ENCODE data around the gene RASSF5.
"Not testable (repeated sequence)": the region's sequence is repeated elsewhere in the genome, so short reads cannot be mapped to it uniquely, and the experiment has no call there.

The RASSF5 gene

DNA sequence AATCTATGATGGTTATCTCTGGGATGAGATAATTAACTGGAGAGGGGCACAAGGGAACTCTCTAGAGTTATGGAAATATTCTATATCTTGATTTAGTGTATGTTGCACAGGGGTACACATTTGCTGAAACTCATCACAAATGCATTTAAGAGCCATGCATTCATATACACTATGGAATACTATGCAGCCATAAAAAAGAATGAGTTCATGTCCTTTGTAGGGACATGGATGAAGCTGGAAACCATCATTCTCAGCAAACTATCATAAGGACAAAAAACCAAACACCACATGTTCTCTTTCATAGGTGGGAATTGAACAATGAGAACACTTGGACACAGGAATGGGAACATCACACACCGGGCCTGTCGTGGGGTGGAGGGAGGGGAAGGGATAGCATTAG is 119.1 kb downstream of the RASSF5 start:
- DNase-seq (ENCODE audit: low read depth in 3 of 3, low spot score in 1 of 3) = not testable (repeated sequence)

DNA sequence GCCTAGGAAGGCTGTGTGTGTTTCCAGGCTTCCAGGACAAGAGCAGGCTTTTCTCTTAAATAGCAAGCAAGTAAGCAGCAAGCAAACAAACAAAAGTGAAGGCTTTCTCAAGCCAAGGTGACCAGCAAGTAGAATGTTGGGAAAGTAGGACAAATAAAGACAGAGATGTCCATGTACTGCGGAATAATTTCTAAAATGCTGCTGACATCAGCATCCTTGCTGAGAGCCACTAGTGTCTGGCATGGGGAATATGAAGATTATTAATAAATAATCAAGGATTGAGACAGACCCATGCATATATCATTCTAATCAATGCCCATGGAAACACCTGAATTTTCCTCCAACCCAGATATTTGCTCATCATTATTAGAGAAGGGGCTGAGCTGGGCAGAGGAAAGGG is 121.6 kb downstream of the RASSF5 start:
- no peak for DNase-seq (ENCODE audit: low read depth in 3 of 3, low spot score in 1 of 3)

GRCh38 chr1:206631085-206631509 is 123.8 kb downstream of the RASSF5 start:
- no peak for DNase-seq (ENCODE audit: low read depth in 3 of 3, low spot score in 1 of 3)

DNA sequence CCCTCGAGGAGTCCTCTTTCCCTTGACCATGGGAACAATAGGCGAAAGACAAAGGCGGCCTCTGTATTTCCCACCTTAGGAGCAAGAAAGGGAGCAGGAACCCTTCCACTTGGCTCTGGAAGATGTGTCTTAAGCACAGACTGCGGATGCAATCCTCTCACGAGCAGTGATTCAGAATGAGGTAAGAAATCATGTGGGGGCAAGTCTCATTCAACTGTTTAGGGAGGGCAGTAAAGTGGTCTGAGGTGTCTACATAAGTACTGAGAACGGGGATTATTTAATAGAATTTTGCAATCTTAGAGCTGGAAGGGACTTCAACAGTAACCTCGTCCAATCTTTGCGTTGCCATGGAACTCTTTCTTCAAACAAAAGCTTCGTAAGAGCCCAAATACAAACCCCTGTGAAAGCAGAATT is 126.4 kb downstream of the RASSF5 start:
- DNase-seq (ENCODE audit: low read depth in 3 of 3, low spot score in 1 of 3) = no peak

DNA sequence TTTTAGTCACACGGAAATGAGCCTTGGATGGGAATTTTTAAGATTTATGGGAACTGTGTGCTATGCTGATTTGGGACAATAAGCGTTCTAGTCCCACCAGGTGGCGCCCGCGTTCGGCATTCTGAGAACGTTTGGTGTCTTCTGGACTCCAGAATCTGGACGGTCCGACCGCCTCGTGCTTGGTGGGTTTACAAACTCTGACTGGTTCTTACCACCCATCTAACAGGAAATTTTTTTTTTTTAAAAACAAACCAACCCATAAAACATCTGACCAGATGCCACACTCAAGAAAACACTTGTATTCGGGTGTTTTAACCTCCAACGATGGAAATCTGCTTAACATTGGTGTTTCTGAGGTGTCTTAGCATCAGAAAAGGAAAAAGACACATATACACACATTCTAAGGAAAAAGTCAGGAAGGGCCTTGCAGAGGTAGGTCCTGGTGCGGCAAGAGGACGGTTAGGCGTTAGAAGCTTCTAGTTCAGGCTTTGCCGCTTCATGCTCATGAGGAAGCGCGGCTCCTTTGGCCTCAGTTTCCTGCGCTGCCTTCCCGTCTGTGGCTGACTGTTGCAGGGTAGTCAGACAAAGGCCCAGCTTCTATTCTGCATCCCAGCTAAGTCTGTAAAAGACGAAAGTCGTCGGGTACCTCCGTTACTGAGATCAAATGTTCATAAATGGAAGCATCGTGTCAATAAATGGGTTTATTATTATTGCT is 127.2 kb downstream of the RASSF5 start:
- peak; percentile 30 to 66 (median 31) for DNase-seq (ENCODE audit: low read depth in 3 of 3, low spot score in 1 of 3)

GRCh38 chr1:206635080-206635977 is 128.0 kb downstream of the RASSF5 start, which contains the start of gene DYRK3:
TSS of gene DYRK3 (plus strand) at chr1:206635536. CDS start at chr1:206635704, 168 bp downstream.
- DNase-seq (ENCODE audit: low read depth in 3 of 3, low spot score in 1 of 3) = peak; percentile 67 to 85 (median 77)

DNA sequence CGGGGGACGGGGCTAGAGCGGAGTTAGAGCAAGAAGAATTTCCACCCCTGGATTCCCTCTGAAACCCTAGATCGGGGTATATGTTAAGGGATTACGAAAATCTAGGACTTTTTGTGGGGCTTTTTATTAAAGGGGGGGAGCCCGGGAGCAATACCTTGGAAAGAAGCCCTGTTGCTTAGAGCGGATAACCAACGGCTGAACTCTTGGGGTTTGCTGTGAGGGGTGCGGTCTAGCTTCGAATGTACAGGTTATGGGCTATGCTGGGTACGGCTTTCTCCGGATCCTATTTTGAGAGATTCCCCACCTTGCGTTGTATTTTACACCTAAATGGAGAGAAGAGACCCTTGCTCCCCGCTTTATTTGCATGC is 128.6 kb downstream of the RASSF5 start:
- no peak for DNase-seq (ENCODE audit: low read depth in 3 of 3, low spot score in 1 of 3)

DNA sequence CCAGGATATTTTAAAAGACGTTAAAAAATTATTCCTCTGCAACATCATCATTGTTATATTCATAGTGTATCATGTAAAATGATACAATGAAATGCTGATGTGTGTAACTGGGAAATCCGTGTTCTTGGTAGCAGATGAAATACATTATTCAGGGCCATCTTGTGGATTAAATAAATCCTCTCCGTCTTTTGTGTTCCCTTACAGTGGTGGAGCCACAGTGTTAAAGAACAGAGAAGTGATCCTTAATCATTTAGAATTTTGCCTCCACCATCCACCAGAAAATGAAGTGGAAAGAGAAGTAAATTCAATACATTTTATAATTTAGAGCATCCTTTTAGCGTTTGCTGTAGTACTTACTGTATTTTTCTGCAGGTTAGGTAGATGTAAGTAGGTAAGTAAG is 129.3 kb downstream of the RASSF5 start:
- no peak for DNase-seq (ENCODE audit: low read depth in 3 of 3, low spot score in 1 of 3)

GRCh38 chr1:206637605-206638004 is 130.3 kb downstream of the RASSF5 start:
- DNase-seq (ENCODE audit: low read depth in 3 of 3, low spot score in 1 of 3) = no peak

All from stimulated activated CD4-positive, alpha-beta T cell treated with anti-CD3 and anti-CD28 coated beads, TNF-alpha, amount 100 ng/mL, for 1 hour (primary cell).